Thyroid gland (tissue), 4 donors: ENCODE results near the gene SORCS2. TPM values are rescaled to one million over a fixed set of nuclear protein-coding genes. Genes with fewer than 3 reads are reported as not detected.

Source experiments
- DNase-seq, 2 donors: peaks; one replicate each; pipeline ENCODE4 v3.0.0-alpha.2; 2019
- H3K27ac ChIP-seq, 3 donors: fragments of 200-600 bp; sonication (generic); 1 replicate in 2 of 3; 2 replicates in 1 of 3; pipeline ENCODE4 v1.5.1; 2016 to 2019; ENCODE audit warnings: mild to moderate bottlenecking in 1 of 3, moderate library complexity in 1 of 3
- H3K27me3 ChIP-seq: fragments of 200-600 bp; sonication (generic); one replicate; pipeline ENCODE4 v1.5.1; 2019
- H3K36me3 ChIP-seq, 2 donors: fragments of 200-600 bp; sonication (generic); one replicate each; pipeline ENCODE4 v1.5.1; 2016 to 2019
- H3K4me1 ChIP-seq, 2 donors: fragments of 200-600 bp; sonication (generic); one replicate each; pipeline ENCODE4 v1.5.1; 2017 to 2019
- H3K4me3 ChIP-seq, 3 donors: fragments of 200-600 bp; sonication (generic); replicated peaks in 1 of 3; 1 replicate in 2 of 3; 2 replicates in 1 of 3; pipeline ENCODE4 v1.5.1; 2016; ENCODE audit warnings: mild to moderate bottlenecking in 1 of 3
- H3K9me3 ChIP-seq: fragments of 200-600 bp; sonication (generic); one replicate; pipeline ENCODE4 v1.5.1; 2017
- CTCF ChIP-seq, 6 experiments: fragments of 200-600 bp in 3 of 6; fragments of 450-650 bp in 3 of 6; sonication (generic) in 3 of 6; IDR thresholded peaks; one replicate each; pipeline ENCODE4 v1.5.1; 2016 to 2019; ENCODE audit warnings: antibody characterized with exemption in 6 of 6, mild to moderate bottlenecking in 2 of 6, inconsistent platforms in 1 of 6, moderate library complexity in 1 of 6
- POLR2A ChIP-seq, 2 donors: fragments of 450-650 bp; IDR thresholded peaks; one replicate each; pipeline ENCODE4 v1.6.1; 2017; ENCODE audit warnings: antibody characterized with exemption in 2 of 2, mild to moderate bottlenecking in 2 of 2, moderate library complexity in 1 of 2
- WGBS, 2 donors: methylation state at CpG; one replicate each; pipeline ENCODE4 v1.1.5; 2017; 5-methylcytosine and 5-hydroxymethylcytosine counted together
- intact Hi-C: fragments of 100-400 bp; cut with DNase I; formaldehyde crosslinking; loops from one replicate; pipeline ENCODE4 v1.15.1; 2023
- total RNA-seq, 4 donors: library from RNA; depleted of rRNA; stranded (reverse); fragments of >200 nt; gene quantifications; one replicate each; pipeline ENCODE4 v1.2.3, GENCODE V29; 2016

Gene SORCS2
- total RNA-seq, 4 donors from 2014 or later: 1.7 to 13.6 (median 3.6) TPM

GRCh38 chr4:7199129-7199725 is 6.9 kb downstream of the SORCS2 start:
- intact Hi-C loops: no loop called here
- TF ChIP-seq POLR2A (IDR thresholded peaks at IDR 0.05) (no peak), CTCF (IDR thresholded peaks at IDR 0.05) (no peak)
- Histone ChIP-seq H3K4me1 (peaks cover 6 to 19% of the 10 kb centered on the region in 2 donors), H3K27me3 (no peaks in the 10 kb centered on the region), H3K4me3 (no peak overlapping the region), H3K9me3 (no peaks in the 10 kb centered on the region), H3K27ac (no peak overlapping the region), H3K36me3 (no peaks in the 10 kb centered on the region)
- WGBS, 2 donors: 92 to 93% methylated on average over 11 to 12 of the region's 15 CpGs
- no peak for DNase-seq

- no peak for DNase-seq
- Histone ChIP-seq H3K27ac (no peak overlapping the region), H3K36me3 (no peaks in the 10 kb centered on the region), H3K9me3 (no peaks in the 10 kb centered on the region), H3K4me1 (peaks cover 3 to 12% of the 10 kb centered on the region in 2 donors), H3K27me3 (no peaks in the 10 kb centered on the region), H3K4me3 (no peak overlapping the region)
- 87 to 94% methylated on average over 14 of the region's 16 CpGs for WGBS, 2 donors
- TF ChIP-seq POLR2A (IDR thresholded peaks at IDR 0.05) (no peak), CTCF (IDR thresholded peaks at IDR 0.05) (no peak)
- intact Hi-C loops: no loop called here
Observed at GRCh38 chr4:7199771-7200441, 7.6 kb downstream of the SORCS2 start.

GRCh38 chr4:7200801-7201200 is 8.5 kb downstream of the SORCS2 start:
- TF ChIP-seq CTCF (IDR thresholded peaks at IDR 0.05) (no peak), POLR2A (IDR thresholded peaks at IDR 0.05) (no peak)
- no peak for DNase-seq
- intact Hi-C loops: no loop called here

GRCh38 chr4:7201420-7202305 is 9.3 kb downstream of the SORCS2 start:
- Histone ChIP-seq H3K4me1 (peaks cover 5 to 12% of the 10 kb centered on the region in 2 donors), H3K36me3 (no peaks in the 10 kb centered on the region), H3K27ac (no peak overlapping the region), H3K4me3 (no peak overlapping the region), H3K27me3 (no peaks in the 10 kb centered on the region), H3K9me3 (no peaks in the 10 kb centered on the region)
- intact Hi-C loops: no loop called here
- TF ChIP-seq CTCF (IDR thresholded peaks at IDR 0.05): no peak
- TF ChIP-seq POLR2A (IDR thresholded peaks at IDR 0.05): no peak
- DNase-seq: no peak
- WGBS, 2 donors: 74 to 88% methylated on average over 29 of the region's 29 CpGs

More at GRCh38 chr4:7200801-7201200, 8.5 kb downstream of the SORCS2 start:
- Histone ChIP-seq H3K4me1 (peaks cover 3 to 12% of the 10 kb centered on the region in 2 donors), H3K27ac (no peak overlapping the region), H3K27me3 (no peaks in the 10 kb centered on the region), H3K36me3 (no peaks in the 10 kb centered on the region), H3K4me3 (no peak overlapping the region), H3K9me3 (no peaks in the 10 kb centered on the region)
- WGBS, 2 donors: 88 to 95% methylated on average over 12 of the region's 12 CpGs
